Ishikawa (cell line): ENCODE measurements around the gene GDI1.

Source experiments
- CEBPB ChIP-seq: IDR thresholded peaks from 2 replicates; pipeline ENCODE4 v1.6.1; 2012
- CREB1 ChIP-seq: IDR thresholded peaks from 2 replicates; pipeline ENCODE4 v1.6.1; 2012; ENCODE audit warnings: low read depth
- EGR1 ChIP-seq: IDR thresholded peaks from 2 replicates; pipeline ENCODE4 v1.6.1; 2012
- EP300 ChIP-seq: IDR thresholded peaks from 2 replicates; pipeline ENCODE4 v1.6.1; 2012; ENCODE audit warnings: borderline replicate concordance
- FOXM1 ChIP-seq: IDR thresholded peaks from 2 replicates; pipeline ENCODE4 v1.6.1; 2012; ENCODE audit warnings: low read depth, borderline replicate concordance
- MAX ChIP-seq: IDR thresholded peaks from 2 replicates; pipeline ENCODE4 v1.6.1; 2012
- NFIC ChIP-seq: IDR thresholded peaks from 2 replicates; pipeline ENCODE4 v1.6.1; 2012
- RAD21 ChIP-seq: IDR thresholded peaks from 2 replicates; pipeline ENCODE4 v1.6.1; 2012; ENCODE audit warnings: low read depth
- REST ChIP-seq: IDR thresholded peaks from 2 replicates; pipeline ENCODE4 v1.6.1; 2012; ENCODE audit warnings: low read depth, mild to moderate bottlenecking
- TAF1 ChIP-seq: IDR thresholded peaks from 2 replicates; pipeline ENCODE4 v1.6.1; 2012; ENCODE audit warnings: low read depth, mild to moderate bottlenecking
- TCF12 ChIP-seq: IDR thresholded peaks from 2 replicates; pipeline ENCODE4 v1.6.1; 2012; ENCODE audit warnings: low read depth
- TEAD4 ChIP-seq: IDR thresholded peaks from 2 replicates; pipeline ENCODE4 v1.6.1; 2012
- USF1 ChIP-seq: IDR thresholded peaks from 2 replicates; pipeline ENCODE4 v1.6.1; 2012
- YY1 ChIP-seq: IDR thresholded peaks from 2 replicates; pipeline ENCODE4 v1.6.1; 2012; ENCODE audit warnings: low read depth
- ZBTB7A ChIP-seq: IDR thresholded peaks from 2 replicates; pipeline ENCODE4 v1.6.1; 2012; ENCODE audit warnings: low read depth

The GDI1 gene

GRCh38 chrX:154469114-154469513, 32.2 kb downstream of the GDI1 start:
- TF ChIP-seq CEBPB, result no peak
- TF ChIP-seq RAD21, result no peak
- no peak for TF ChIP-seq MAX
- TF ChIP-seq CREB1, result no peak
- no peak for TF ChIP-seq YY1
- no peak for TF ChIP-seq TCF12
- no peak for TF ChIP-seq EP300
- TF ChIP-seq EGR1, result no peak
- no peak for TF ChIP-seq NFIC
- TF ChIP-seq TAF1, result no peak
- no peak for TF ChIP-seq USF1
- no peak for TF ChIP-seq TEAD4
- TF ChIP-seq FOXM1, result no peak
- TF ChIP-seq ZBTB7A, result no peak
- TF ChIP-seq REST, result no peak

- TF ChIP-seq CEBPB (no peak), TCF12 (no peak), REST (no peak), YY1 (no peak), EP300 (no peak), CREB1 (no peak), TAF1 (no peak), EGR1 (no peak), TEAD4 (no peak), FOXM1 (no peak), MAX (no peak), USF1 (no peak), RAD21 (no peak), NFIC (no peak)
Measured at GRCh38 chrX:154469880-154470279, 32.9 kb downstream of the GDI1 start.

- no peak for TF ChIP-seq REST
- TF ChIP-seq RAD21, result no peak
- no peak for TF ChIP-seq USF1
Measured at GRCh38 chrX:154470434-154470833, 33.5 kb downstream of the GDI1 start.

GRCh38 chrX:154470914-154471568, 34.1 kb downstream of the GDI1 start:
- TF ChIP-seq RAD21, result no peak
- no peak for TF ChIP-seq ZBTB7A
- TF ChIP-seq TEAD4, result no peak
- TF ChIP-seq TAF1, result no peak
- no peak for TF ChIP-seq TCF12
- TF ChIP-seq CREB1, result no peak
- TF ChIP-seq YY1, result no peak
- no peak for TF ChIP-seq REST
- TF ChIP-seq FOXM1, result no peak
- TF ChIP-seq MAX, result no peak
- no peak for TF ChIP-seq NFIC
- TF ChIP-seq USF1, result no peak
- TF ChIP-seq EP300, result no peak
- TF ChIP-seq EGR1, result no peak
- TF ChIP-seq CEBPB, result no peak
